ENCODE data around the gene PTPRN2. TPM values are rescaled to one million over a fixed set of nuclear protein-coding genes. Genes with fewer than 3 reads are reported as not detected.

PTPRN2 gene
- total and polyA plus RNA-seq, 9 of the 15 experiments (the other 6 are each of a cell fraction or from before 2014, with no cell fraction given), result not detected

DNA sequence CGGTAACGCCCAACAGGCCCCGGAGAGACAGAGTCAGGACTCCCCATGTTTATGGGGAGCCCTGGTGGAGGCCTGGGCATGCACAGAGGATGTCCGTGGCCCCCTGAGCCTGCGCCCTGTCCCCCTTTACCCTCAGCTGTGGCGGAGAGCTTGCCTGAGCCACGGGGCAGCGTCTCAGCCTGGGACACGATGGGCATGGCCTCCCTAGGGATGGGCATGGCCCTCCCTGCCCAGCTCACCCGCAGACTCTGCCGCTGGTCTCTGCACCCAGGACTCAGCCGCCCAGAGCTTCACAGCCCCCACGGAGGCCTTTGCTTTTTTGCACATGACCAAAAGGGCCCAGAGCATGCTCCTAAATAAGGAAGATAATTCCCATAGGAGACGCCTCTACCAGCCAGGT lies 394.2 kb downstream of the PTPRN2 start (continued):
- no peak for TF ChIP-seq HNRNPUL1 (IDR thresholded peaks at IDR 0.05; ENCODE audit: low read length)
- no peak for TF ChIP-seq POLR3A (IDR thresholded peaks at IDR 0.05; ENCODE audit: borderline replicate concordance, extremely low read depth, insufficient read depth, insufficient read length)

- Histone ChIP-seq H3K27me3 (ENCODE audit: control insufficient read depth in 2 of 2, insufficient read depth in 2 of 2, low read length in 2 of 2) (peaks cover 2 to 31% of the 10 kb centered on the region in 2 experiments; a peak in 2 of 5 replicates), H3K79me2 (ENCODE audit: control insufficient read depth, insufficient read depth, low read length) (no peaks in the 10 kb centered on the region), H2AFZ (ENCODE audit: low read depth, low read length) (no peak overlapping the region), H3K4me2 (ENCODE audit: insufficient read depth, low read length) (no peak overlapping the region), H3K36me3 (ENCODE audit: control insufficient read depth, insufficient read depth, low read length) (no peaks in the 10 kb centered on the region), H3K9me3 (replicated peaks; ENCODE audit: control insufficient read depth, insufficient read depth, low read depth, low read length) (no peaks in the 10 kb centered on the region), H3K4me3 (no peak overlapping the region), H3K9me1 (ENCODE audit: control insufficient read depth, insufficient read depth, low read length) (no peaks in the 10 kb centered on the region), H3K4me1 (replicated peaks in 1 of 2; ENCODE audit: control insufficient read depth in 2 of 2, insufficient read depth in 2 of 2, low read length in 2 of 2) (peaks cover 0 to 8% of the 10 kb centered on the region in 2 experiments; a peak in 1 of 5 replicates), H4K20me1 (replicated peaks; ENCODE audit: control insufficient read depth, insufficient read depth, low read length) (no peaks in the 10 kb centered on the region), H3K9ac (ENCODE audit: insufficient read depth in 1 of 2, low read depth in 2 of 2, low read length in 2 of 2) (no peak overlapping the region), H3K27ac (ENCODE audit: extremely low read depth, low read depth, low read length) (no peak overlapping the region)
- BruUV-seq (replicated peaks), result no TSS peak
- ATAC-seq, result no peak
- WGBS (ENCODE audit: insufficient coverage, low coverage, missing lambda C conversion rate), result 0% methylated on average over 18 of the region's 18 CpGs
- intact Hi-C loops (cut with micrococcal nuclease) (no loop called here), in situ Hi-C loops (cut with MboI) (no loop called here)
- peak in 2 of 4 experiments; percentile 8 to 9 for DNase-seq (ENCODE audit: extremely low read depth in 1 of 4, low spot score in 3 of 4)
- CTCF ChIA-PET (ENCODE audit: low intra/inter-chr PET ratio), result no interaction called here
- FAIRE-seq, result no peak
- POLR2A ChIA-PET, result interaction anchor here (0.7 kb wide), 1 partner anchor 13 kb away, joined by 3 read pairs; no protein-coding TSS in a partner anchor
- TF ChIP-seq, protein P1, sequence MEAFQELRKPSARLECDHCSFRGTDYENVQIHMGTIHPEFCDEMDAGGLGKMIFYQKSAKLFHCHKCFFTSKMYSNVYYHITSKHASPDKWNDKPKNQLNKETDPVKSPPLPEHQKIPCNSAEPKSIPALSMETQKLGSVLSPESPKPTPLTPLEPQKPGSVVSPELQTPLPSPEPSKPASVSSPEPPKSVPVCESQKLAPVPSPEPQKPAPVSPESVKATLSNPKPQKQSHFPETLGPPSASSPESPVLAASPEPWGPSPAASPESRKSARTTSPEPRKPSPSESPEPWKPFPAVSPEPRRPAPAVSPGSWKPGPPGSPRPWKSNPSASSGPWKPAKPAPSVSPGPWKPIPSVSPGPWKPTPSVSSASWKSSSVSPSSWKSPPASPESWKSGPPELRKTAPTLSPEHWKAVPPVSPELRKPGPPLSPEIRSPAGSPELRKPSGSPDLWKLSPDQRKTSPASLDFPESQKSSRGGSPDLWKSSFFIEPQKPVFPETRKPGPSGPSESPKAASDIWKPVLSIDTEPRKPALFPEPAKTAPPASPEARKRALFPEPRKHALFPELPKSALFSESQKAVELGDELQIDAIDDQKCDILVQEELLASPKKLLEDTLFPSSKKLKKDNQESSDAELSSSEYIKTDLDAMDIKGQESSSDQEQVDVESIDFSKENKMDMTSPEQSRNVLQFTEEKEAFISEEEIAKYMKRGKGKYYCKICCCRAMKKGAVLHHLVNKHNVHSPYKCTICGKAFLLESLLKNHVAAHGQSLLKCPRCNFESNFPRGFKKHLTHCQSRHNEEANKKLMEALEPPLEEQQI (IDR thresholded peaks at IDR 0.05), result no peak
- TF ChIP-seq ZNF316 (IDR thresholded peaks at IDR 0.05) (no peak), ZFP1 (CRISPR knock-in tag; IDR thresholded peaks at IDR 0.05) (no peak), SAFB2 (IDR thresholded peaks at IDR 0.05; ENCODE audit: borderline replicate concordance, low read depth, low read length, severe bottlenecking) (no peak)
- TF ChIP-seq, protein P2, sequence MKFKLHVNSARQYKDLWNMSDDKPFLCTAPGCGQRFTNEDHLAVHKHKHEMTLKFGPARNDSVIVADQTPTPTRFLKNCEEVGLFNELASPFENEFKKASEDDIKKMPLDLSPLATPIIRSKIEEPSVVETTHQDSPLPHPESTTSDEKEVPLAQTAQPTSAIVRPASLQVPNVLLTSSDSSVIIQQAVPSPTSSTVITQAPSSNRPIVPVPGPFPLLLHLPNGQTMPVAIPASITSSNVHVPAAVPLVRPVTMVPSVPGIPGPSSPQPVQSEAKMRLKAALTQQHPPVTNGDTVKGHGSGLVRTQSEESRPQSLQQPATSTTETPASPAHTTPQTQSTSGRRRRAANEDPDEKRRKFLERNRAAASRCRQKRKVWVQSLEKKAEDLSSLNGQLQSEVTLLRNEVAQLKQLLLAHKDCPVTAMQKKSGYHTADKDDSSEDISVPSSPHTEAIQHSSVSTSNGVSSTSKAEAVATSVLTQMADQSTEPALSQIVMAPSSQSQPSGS (CRISPR knock-in tag; IDR thresholded peaks at IDR 0.05), result no peak
Measured at GRCh38 chr7:158192956-158193355, 394.7 kb downstream of the PTPRN2 start.
